Neural progenitor cell (in vitro differentiated cells): ENCODE data around the gene NOLC1. TPM values are rescaled to one million over a fixed set of nuclear protein-coding genes. Genes with fewer than 3 reads are reported as not detected.

ENCODE experiments used
- DNase-seq: peaks from one replicate; pipeline ENCODE4 v3.0.0-alpha.2; 2016; ENCODE audit warnings: low spot score
- H2AFZ ChIP-seq: fragments of 200-600 bp; sonication (generic); replicated peaks from 2 replicates; pipeline ENCODE4 v1.6.1; 2016; ENCODE audit warnings: antibody characterized with exemption
- H3F3A ChIP-seq: fragments of 200-600 bp; sonication (generic); 2 replicates; pipeline ENCODE4 v1.6.1; 2016; ENCODE audit warnings: antibody characterized with exemption, low read depth
- H3K27ac ChIP-seq: fragments of 200-600 bp; sonication (generic); 2 replicates; pipeline ENCODE4 v1.5.1; 2016; ENCODE audit warnings: mild to moderate bottlenecking
- H3K27me3 ChIP-seq: fragments of 200-600 bp; sonication (generic); 2 replicates; pipeline ENCODE4 v1.6.1; 2016; ENCODE audit warnings: mild to moderate bottlenecking, moderate library complexity
- H3K36me3 ChIP-seq: fragments of 200-600 bp; sonication (generic); 2 replicates; pipeline ENCODE4 v1.5.1; 2016
- H3K4me1 ChIP-seq: fragments of 200-600 bp; sonication (generic); 2 replicates; pipeline ENCODE4 v1.6.1; 2016; ENCODE audit warnings: mixed run types
- H3K4me2 ChIP-seq: fragments of 200-600 bp; sonication (generic); 2 replicates; pipeline ENCODE4 v1.6.1; 2016
- H3K4me3 ChIP-seq: fragments of 200-600 bp; sonication (generic); 2 replicates; pipeline ENCODE4 v1.5.1; 2016
- H3K79me2 ChIP-seq: fragments of 200-600 bp; sonication (generic); 2 replicates; pipeline ENCODE4 v1.6.1; 2016; ENCODE audit warnings: low read depth
- H3K9ac ChIP-seq: fragments of 200-600 bp; sonication (generic); 2 replicates; pipeline ENCODE4 v1.6.1; 2016
- H3K9me3 ChIP-seq: fragments of 200-600 bp; sonication (generic); 2 replicates; pipeline ENCODE4 v1.5.1; 2016; ENCODE audit warnings: low read depth
- H4K20me1 ChIP-seq: fragments of 200-600 bp; sonication (generic); 2 replicates; pipeline ENCODE4 v1.6.1; 2016; ENCODE audit warnings: low read depth
- H3K27ac Mint-ChIP-seq: 3 replicates; pipeline ENCODE4 v1.8.0; 2021; ENCODE audit warnings: mixed read lengths
- H3K27me3 Mint-ChIP-seq: 2 replicates; pipeline ENCODE4 v1.8.0; 2022; ENCODE audit warnings: low read depth, mild to moderate bottlenecking, inconsistent platforms, moderate library complexity, mixed read lengths; ENCODE audit not compliant: insufficient read depth
- H3K36me3 Mint-ChIP-seq: 3 replicates; pipeline ENCODE4 v1.8.0; 2021; ENCODE audit warnings: mixed read lengths
- H3K4me1 Mint-ChIP-seq: 3 replicates; pipeline ENCODE4 v1.8.0; 2021; ENCODE audit warnings: mixed read lengths
- H3K4me3 Mint-ChIP-seq: 3 replicates; pipeline ENCODE4 v1.8.0; 2021; ENCODE audit warnings: mild to moderate bottlenecking, moderate library complexity, mixed read lengths
- H3K9me3 Mint-ChIP-seq: 3 replicates; pipeline ENCODE4 v1.8.0; 2020; ENCODE audit warnings: mixed read lengths
- EZH2 ChIP-seq: fragments of 200-600 bp; sonication (generic); IDR thresholded peaks from 2 replicates; pipeline ENCODE4 v1.6.1; 2017; ENCODE audit warnings: antibody characterized with exemption, mild to moderate bottlenecking, moderate library complexity
- EZH2phosphoT487 ChIP-seq: fragments of 200-600 bp; sonication (generic); IDR thresholded peaks from 2 replicates; pipeline ENCODE4 v1.6.1; 2017; ENCODE audit warnings: antibody characterized with exemption
- total RNA-seq: library from RNA; depleted of rRNA; stranded (reverse); fragments of >200 nt; gene quantifications from 2 replicates; pipeline ENCODE4 v1.2.3, GENCODE V29; 2015; ENCODE audit warnings: low replicate concordance
- TF ChIP-seq, protein P1 (sequence below): fragments of 200-600 bp; sonication (generic); IDR thresholded peaks from 2 replicates; pipeline ENCODE4 v1.5.1; 2017; ENCODE audit warnings: antibody characterized with exemption, mild to moderate bottlenecking

Gene NOLC1
- total RNA-seq, 1 donor from 2014 or later = 80.6 TPM

DNA sequence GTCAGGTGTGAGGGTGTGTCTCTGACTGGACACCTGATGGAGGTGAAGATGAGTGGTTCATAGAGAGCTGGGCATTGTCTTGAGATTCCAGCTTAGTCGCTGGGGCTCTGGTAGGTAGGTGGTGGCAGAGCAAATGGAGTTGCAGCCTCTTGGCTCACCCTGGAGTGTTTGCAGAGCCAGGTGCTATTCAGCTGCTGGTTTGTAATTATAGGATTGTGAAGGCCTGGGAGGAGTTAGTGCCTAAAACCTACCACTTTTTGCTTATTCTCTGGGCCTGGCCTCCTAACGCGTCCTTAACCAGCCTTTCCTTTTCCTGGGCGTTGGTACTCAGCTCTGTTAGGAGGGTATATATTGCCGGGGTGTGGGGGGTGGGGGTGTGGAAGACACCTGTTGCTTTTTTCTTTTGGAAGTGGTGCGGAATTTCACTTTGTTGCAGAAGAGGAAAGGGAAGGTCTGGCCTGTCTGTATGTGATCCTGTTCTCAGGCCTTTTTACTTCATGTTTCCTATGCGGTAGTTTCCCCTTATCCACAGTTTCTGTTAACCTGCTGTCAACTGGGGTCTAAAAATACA, 16.1 kb upstream of the NOLC1 start:
- Mint-ChIP-seq H3K4me3 (peak overlapping the region; percentile 1), H3K27ac (peak overlapping the region; percentile 47), H3K36me3 (peaks cover 27% of the 10 kb centered on the region), H3K9me3 (no peaks in the 10 kb centered on the region), H3K4me1 (peaks cover 23% of the 10 kb centered on the region), H3K27me3 (peaks cover 10% of the 10 kb centered on the region)
- H3K27me3 ChIP-seq = no peaks in the 10 kb centered on the region
- H3K9ac ChIP-seq = no peak overlapping the region
- H3K9me3 ChIP-seq = no peaks in the 10 kb centered on the region
- H2AFZ ChIP-seq = no peak overlapping the region
- peaks cover 66% of the 10 kb centered on the region for H4K20me1 ChIP-seq
- DNase-seq = no peak
- peaks cover 75% of the 10 kb centered on the region for H3K79me2 ChIP-seq
- H3K4me1 ChIP-seq = peaks cover 16% of the 10 kb centered on the region
- peaks cover 4% of the 10 kb centered on the region for H3F3A ChIP-seq
- no peak overlapping the region for H3K27ac ChIP-seq
- H3K4me3 ChIP-seq = no peak overlapping the region
- peak overlapping the region; percentile 2 for H3K4me2 ChIP-seq
- TF ChIP-seq, protein P1, sequence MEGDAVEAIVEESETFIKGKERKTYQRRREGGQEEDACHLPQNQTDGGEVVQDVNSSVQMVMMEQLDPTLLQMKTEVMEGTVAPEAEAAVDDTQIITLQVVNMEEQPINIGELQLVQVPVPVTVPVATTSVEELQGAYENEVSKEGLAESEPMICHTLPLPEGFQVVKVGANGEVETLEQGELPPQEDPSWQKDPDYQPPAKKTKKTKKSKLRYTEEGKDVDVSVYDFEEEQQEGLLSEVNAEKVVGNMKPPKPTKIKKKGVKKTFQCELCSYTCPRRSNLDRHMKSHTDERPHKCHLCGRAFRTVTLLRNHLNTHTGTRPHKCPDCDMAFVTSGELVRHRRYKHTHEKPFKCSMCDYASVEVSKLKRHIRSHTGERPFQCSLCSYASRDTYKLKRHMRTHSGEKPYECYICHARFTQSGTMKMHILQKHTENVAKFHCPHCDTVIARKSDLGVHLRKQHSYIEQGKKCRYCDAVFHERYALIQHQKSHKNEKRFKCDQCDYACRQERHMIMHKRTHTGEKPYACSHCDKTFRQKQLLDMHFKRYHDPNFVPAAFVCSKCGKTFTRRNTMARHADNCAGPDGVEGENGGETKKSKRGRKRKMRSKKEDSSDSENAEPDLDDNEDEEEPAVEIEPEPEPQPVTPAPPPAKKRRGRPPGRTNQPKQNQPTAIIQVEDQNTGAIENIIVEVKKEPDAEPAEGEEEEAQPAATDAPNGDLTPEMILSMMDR = no peak
- TF ChIP-seq EZH2phosphoT487 (no peak), EZH2 (no peak)
- no peaks in the 10 kb centered on the region for H3K36me3 ChIP-seq

DNA sequence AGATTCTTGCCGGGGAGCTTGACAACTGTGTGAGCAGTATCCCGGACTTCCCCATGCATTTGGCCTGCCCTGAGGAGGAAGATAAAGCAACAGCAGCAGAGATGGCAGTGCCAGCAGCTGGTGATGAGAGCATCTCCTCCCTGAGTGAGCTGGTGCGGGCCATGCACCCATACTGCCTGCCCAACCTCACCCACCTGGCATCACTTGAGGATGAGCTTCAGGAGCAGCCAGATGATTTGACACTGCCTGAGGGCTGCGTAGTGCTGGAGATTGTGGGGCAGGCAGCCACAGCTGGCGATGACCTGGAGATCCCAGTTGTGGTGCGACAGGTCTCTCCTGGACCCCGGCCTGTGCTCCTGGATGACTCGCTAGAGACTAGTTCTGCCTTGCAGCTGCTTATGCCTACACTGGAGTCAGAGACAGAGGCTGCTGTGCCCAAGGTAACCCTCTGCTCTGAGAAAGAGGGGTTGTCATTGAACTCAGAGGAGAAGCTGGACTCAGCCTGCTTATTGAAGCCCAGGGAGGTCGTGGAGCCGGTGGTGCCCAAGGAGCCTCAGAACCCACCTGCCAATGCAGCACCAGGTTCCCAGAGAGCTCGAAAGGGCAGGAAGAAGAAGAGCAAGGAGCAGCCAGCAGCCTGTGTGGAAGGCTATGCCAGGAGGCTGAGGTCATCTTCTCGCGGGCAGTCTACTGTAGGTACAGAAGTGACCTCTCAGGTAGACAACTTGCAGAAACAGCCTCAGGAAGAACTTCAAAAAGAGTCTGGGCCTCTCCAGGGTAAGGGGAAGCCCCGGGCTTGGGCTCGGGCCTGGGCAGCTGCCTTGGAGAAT, 12.7 kb upstream of the NOLC1 start:
- peaks cover 64% of the 10 kb centered on the region for H3K79me2 ChIP-seq
- no peak for DNase-seq
- H3K36me3 ChIP-seq = no peaks in the 10 kb centered on the region
- H3K27me3 Mint-ChIP-seq = peaks cover 15% of the 10 kb centered on the region
- TF ChIP-seq, protein P1 = no peak
- TF ChIP-seq EZH2 = no peak
- TF ChIP-seq EZH2phosphoT487 = no peak
- no peaks in the 10 kb centered on the region for H3K9me3 Mint-ChIP-seq
- H4K20me1 ChIP-seq = peaks cover 55% of the 10 kb centered on the region
- peaks cover 49% of the 10 kb centered on the region for H3K36me3 Mint-ChIP-seq
- no peaks in the 10 kb centered on the region for H3K9me3 ChIP-seq
- H3F3A ChIP-seq = no peaks in the 10 kb centered on the region
- H3K27ac ChIP-seq = no peak overlapping the region
- H3K4me3 Mint-ChIP-seq = no peak overlapping the region
- no peaks in the 10 kb centered on the region for H3K27me3 ChIP-seq
- peaks cover 14% of the 10 kb centered on the region for H3K4me1 ChIP-seq
- no peak overlapping the region for H3K9ac ChIP-seq
- no peak overlapping the region for H3K27ac Mint-ChIP-seq
- no peak overlapping the region for H2AFZ ChIP-seq
- no peak overlapping the region for H3K4me3 ChIP-seq
- peaks cover 14% of the 10 kb centered on the region for H3K4me1 Mint-ChIP-seq
- H3K4me2 ChIP-seq = no peak overlapping the region

DNA sequence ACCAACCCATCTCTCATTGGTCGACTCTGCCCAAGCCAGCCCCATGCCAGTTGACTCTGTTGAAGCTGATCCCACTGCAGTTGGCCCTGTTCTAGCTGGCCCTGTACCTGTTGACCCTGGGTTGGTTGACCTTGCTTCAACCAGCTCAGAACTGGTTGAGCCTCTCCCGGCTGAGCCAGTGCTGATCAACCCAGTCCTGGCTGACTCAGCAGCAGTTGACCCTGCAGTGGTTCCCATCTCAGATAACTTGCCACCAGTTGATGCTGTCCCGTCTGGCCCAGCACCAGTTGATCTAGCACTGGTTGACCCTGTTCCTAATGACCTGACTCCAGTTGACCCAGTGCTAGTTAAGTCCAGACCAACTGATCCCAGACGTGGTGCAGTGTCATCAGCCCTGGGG, 12.0 kb upstream of the NOLC1 start:
- no peak overlapping the region for H3K4me3 ChIP-seq
- no peaks in the 10 kb centered on the region for H3K9me3 ChIP-seq
- Mint-ChIP-seq H3K9me3 (no peaks in the 10 kb centered on the region), H3K36me3 (peaks cover 54% of the 10 kb centered on the region), H3K27me3 (peaks cover 15% of the 10 kb centered on the region), H3K4me1 (peaks cover 7% of the 10 kb centered on the region), H3K27ac (no peak overlapping the region), H3K4me3 (no peak overlapping the region)
- H3K4me1 ChIP-seq = peaks cover 14% of the 10 kb centered on the region
- TF ChIP-seq, protein P1 = no peak
- no peak for TF ChIP-seq EZH2phosphoT487
- no peak for TF ChIP-seq EZH2
- H4K20me1 ChIP-seq = peaks cover 48% of the 10 kb centered on the region
- no peak overlapping the region for H3K9ac ChIP-seq
- no peak overlapping the region for H3K27ac ChIP-seq
- H3K79me2 ChIP-seq = peaks cover 57% of the 10 kb centered on the region
- H2AFZ ChIP-seq = no peak overlapping the region
- no peak overlapping the region for H3K4me2 ChIP-seq
- H3F3A ChIP-seq = no peaks in the 10 kb centered on the region
- no peak for DNase-seq
- no peaks in the 10 kb centered on the region for H3K36me3 ChIP-seq
- no peaks in the 10 kb centered on the region for H3K27me3 ChIP-seq
